AG04449 (cell line): ENCODE data around the gene SLC39A5.

Source experiments
- CTCF ChIA-PET: fragments of 350-600 bp; formaldehyde crosslinking; extraction: SDS; loops from one replicate; lab custom pipeline; 2021; ENCODE audit warnings: antibody characterized with exemption; lab: Yijun Ruan, JAX
- POLR2A ChIA-PET: fragments of 400-600, 350-600 bp; formaldehyde crosslinking; extraction: SDS; loops from one replicate; lab custom pipeline; 2020; ENCODE audit warnings: antibody characterized with exemption, inconsistent platforms; lab: Yijun Ruan, JAX
- DNase-seq: peaks from one replicate; pipeline ENCODE4 v3.0.0-alpha.2; 2010; ENCODE audit warnings: low read depth, low spot score
- H3K4me3 ChIP-seq: 2 replicates; pipeline ENCODE4 v1.5.1; 2011; ENCODE audit warnings: low read depth, mild to moderate bottlenecking, control low read depth, low read length
- TF ChIP-seq, protein P1 (sequence below): IDR thresholded peaks from one replicate; pipeline ENCODE4 v1.5.1; 2011; ENCODE audit warnings: mild to moderate bottlenecking, moderate library complexity, low read length, control low read depth, inconsistent platforms; ENCODE audit not compliant: insufficient read depth; ENCODE audit errors: missing control alignments

Gene SLC39A5

GRCh38 chr12:56220611-56221231 is 9.1 kb upstream of the SLC39A5 start:
- POLR2A ChIA-PET, result interaction anchor here (0.6 to 3.2 kb wide), 14 partner anchors 8 to 102 kb away, joined by 3 to 49 read pairs (median 6); partner anchors contain the start of genes ANKRD52, CNPY2, MYL6 and SMARCC2
- peak; percentile 10 for DNase-seq
- TF ChIP-seq, protein P1, sequence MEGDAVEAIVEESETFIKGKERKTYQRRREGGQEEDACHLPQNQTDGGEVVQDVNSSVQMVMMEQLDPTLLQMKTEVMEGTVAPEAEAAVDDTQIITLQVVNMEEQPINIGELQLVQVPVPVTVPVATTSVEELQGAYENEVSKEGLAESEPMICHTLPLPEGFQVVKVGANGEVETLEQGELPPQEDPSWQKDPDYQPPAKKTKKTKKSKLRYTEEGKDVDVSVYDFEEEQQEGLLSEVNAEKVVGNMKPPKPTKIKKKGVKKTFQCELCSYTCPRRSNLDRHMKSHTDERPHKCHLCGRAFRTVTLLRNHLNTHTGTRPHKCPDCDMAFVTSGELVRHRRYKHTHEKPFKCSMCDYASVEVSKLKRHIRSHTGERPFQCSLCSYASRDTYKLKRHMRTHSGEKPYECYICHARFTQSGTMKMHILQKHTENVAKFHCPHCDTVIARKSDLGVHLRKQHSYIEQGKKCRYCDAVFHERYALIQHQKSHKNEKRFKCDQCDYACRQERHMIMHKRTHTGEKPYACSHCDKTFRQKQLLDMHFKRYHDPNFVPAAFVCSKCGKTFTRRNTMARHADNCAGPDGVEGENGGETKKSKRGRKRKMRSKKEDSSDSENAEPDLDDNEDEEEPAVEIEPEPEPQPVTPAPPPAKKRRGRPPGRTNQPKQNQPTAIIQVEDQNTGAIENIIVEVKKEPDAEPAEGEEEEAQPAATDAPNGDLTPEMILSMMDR, result no peak
- CTCF ChIA-PET, result interaction anchor here (0.8 to 4.4 kb wide), 10 partner anchors 9 to 482 kb away, joined by 3 to 145 read pairs (median 26); partner anchors contain the start of genes COQ10A, SMARCC2 and ZC3H10
- H3K4me3 ChIP-seq, result peak overlapping the region; percentile 85

DNA sequence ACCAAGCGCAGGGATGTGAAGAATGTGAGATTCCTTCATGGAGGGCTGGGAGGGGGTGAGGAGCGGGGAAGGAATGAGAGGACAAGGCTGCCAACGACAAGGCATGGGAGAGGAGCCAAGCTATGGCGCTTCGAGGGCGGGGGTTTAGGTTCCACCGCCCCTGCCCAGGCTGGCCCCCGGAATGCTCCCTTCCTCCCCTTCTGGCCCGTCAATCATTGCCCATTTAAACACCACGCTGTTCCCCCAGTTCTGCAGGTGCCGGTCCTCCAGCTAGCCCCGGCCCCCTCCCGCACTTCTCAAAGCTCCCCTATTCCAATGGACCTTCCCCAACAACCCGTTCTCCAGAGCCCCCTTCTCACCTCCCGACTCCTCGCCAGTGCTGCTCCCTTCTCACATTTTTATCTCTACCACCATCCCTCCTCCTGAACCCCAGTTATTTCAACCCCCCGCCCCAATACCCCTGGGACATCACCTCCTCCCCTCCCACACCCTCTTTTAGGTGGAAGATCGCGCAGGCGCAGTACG is 8.6 kb upstream of the SLC39A5 start:
- TF ChIP-seq, protein P1, result no peak
- CTCF ChIA-PET, result interaction anchor here (1.1 to 4.4 kb wide), 23 partner anchors 9 to 483 kb away, joined by 3 to 145 read pairs (median 13); partner anchors contain the start of genes ANKRD52, COQ10A, ESYT1 and SMARCC2
- POLR2A ChIA-PET, result interaction anchor here (0.6 to 3.2 kb wide), 25 partner anchors 7 to 176 kb away, joined by 3 to 49 read pairs (median 6); partner anchors contain the start of genes ANKRD52, CNPY2, ESYT1 and MYL6
- DNase-seq, result peak; percentile 57
- H3K4me3 ChIP-seq, result peak overlapping the region; percentile 85

GRCh38 chr12:56221757-56222530 is 7.9 kb upstream of the SLC39A5 start, which contains the start of gene RNF41:
Gene RNF41, minus strand, starts transcription at chr12:56221922. Its CDS starts 7,875 bp downstream, at chr12:56214047.
- POLR2A ChIA-PET, result interaction anchor here (0.6 to 3.2 kb wide), 24 partner anchors 9 to 177 kb away, joined by 3 to 49 read pairs (median 6); partner anchors contain the start of genes ANKRD52, CNPY2, ESYT1 and MYL6
- CTCF ChIA-PET, result interaction anchor here (0.7 to 4.4 kb wide), 27 partner anchors 9 to 484 kb away, joined by 3 to 145 read pairs (median 10); partner anchors contain the start of genes ANKRD52, COQ10A, ESYT1 and SMARCC2
- H3K4me3 ChIP-seq, result peak within 1 kb of the TSS; percentile 85
- DNase-seq, result peak; percentile 91
- TF ChIP-seq, protein P1, result no peak

- peak overlapping the region; percentile 85 for H3K4me3 ChIP-seq
- TF ChIP-seq, protein P1, result no peak
- POLR2A ChIA-PET, result interaction anchor here (0.9 to 3.2 kb wide), 14 partner anchors 14 to 104 kb away, joined by 3 to 49 read pairs (median 8); partner anchors contain the start of genes ANKRD52, ESYT1, SMARCC2 and ZC3H10
- DNase-seq, result no peak
- CTCF ChIA-PET, result interaction anchor here (0.6 to 4.4 kb wide), 27 partner anchors 8 to 840 kb away, joined by 3 to 145 read pairs (median 10); partner anchors contain the start of genes ANKRD52, COQ10A, ESYT1 and SMARCC2
These were observed 7.3 kb upstream of the SLC39A5 start for GRCh38 chr12:56222531-56222895.

GRCh38 chr12:56223571-56224101 is 6.2 kb upstream of the SLC39A5 start:
- TF ChIP-seq, protein P1, result no peak
- H3K4me3 ChIP-seq, result peak overlapping the region; percentile 25
- POLR2A ChIA-PET, result no interaction called here
- DNase-seq, result no peak
- CTCF ChIA-PET, result interaction anchor here (0.9 to 4.4 kb wide), 13 partner anchors 10 to 104 kb away, joined by 4 to 145 read pairs (median 24); partner anchors contain the start of genes COQ10A, SMARCC2 and ZC3H10
